Activated CD4-positive, alpha-beta T cell treated with anti-CD3 and anti-CD28 coated beads, Interleukin-2, amount 50 U/mL, for 24 hours (primary cell): Measurements from ENCODE around the gene CLSTN2.

Experiments
- DNase-seq, 2 donors: peaks; one replicate each; pipeline ENCODE4 v3.0.0-alpha.2; 2020; ENCODE audit warnings: low read depth in 1 of 2, low spot score in 1 of 2

The CLSTN2 gene

GRCh38 chr3:140180603-140181002 lies 245.6 kb downstream of the CLSTN2 start:
- DNase-seq: no peak

DNA sequence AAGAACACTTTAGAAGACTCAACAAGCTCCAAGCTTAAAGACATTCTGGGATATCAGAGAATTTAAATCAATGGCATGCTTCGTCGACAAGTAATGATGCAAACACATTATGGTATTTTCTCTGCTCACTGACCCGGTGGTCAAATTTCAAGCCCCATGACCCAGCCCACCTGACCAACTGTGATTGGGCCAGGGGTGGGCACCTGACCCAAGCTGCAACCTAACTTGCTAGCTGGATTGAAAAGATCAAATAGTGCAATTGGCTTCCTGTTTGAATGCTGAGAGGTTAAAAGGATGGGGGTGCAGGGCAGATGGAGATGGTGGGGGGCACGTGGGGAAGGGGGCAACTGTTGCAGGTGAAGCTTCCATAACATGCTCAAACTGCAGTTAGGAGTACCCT lies 250.4 kb downstream of the CLSTN2 start:
- no peak for DNase-seq

DNA sequence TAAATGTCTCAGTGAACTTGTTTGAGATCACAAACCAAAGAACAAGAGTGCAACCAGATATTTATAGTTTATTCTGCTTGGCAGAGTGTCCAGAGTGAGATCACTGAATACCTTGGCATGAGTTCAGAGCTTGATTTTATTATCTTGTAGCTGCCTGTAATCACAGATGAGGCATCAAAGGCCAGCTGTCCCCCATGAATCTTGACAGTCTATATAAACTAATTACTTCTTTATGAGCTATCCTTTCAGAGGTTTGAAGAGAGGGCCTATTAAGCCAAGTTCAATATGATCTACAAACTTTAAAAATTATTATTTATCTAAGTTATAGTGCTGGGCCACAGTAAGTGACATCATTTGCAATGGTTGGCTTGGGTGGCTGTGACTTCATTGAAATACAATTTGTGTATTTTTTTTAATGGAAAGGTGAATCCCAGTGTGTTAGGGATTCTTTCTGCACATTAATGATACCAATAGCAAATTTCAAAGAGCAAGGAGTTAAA lies 251.5 kb downstream of the CLSTN2 start:
- no peak for DNase-seq

GRCh38 chr3:140187028-140187427 lies 252.0 kb downstream of the CLSTN2 start:
- DNase-seq: no peak

DNA sequence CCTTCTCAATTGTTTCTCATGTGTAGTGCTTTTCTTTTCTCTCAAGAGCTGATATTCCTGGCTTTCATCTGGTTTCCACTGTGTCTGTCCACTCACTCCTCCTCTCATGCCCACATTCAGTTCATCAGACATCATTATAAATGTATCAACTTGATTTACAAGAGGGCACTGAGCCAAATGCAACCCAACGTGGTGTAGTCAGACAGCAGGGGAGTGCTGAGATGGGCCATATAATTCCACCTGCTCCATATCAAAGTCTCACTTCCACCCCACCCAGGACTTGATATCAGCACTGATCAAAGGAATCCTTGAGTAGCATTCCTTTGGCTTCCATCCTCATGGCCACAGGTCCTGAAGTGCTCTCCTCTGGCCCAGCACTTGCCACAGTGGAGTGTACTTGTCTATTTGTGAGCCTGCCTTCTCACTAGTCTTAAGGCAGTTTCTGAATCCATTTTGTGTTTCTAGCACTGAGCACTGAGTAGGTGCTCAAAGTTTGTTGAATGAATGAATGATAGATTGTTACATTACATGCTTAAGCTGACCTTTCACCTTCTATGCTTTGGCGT lies 252.8 kb downstream of the CLSTN2 start:
- DNase-seq: no peak

- no peak for DNase-seq
Observed at GRCh38 chr3:140188285-140188684, 253.3 kb downstream of the CLSTN2 start.

DNA sequence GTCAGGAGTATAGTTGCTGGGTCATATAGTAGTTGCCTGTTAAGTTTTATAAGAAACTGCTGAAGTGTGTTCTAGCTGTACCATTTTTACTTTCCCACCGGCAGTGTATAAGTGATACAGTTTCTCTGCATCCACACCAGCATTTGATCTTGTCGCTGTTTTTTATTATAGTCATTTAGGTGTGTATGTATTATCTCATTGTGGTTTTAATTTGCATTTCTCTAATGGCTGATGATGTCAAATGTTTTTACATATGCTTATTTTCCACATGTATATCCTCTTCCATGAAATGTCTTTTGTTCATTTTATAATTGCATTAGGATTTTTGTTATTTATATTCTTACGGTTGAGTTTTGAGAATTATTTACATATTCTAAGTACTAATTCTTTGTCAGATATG lies 254.3 kb downstream of the CLSTN2 start:
- no peak for DNase-seq

- no peak for DNase-seq
Observed at GRCh38 chr3:140189976-140190375, 255.0 kb downstream of the CLSTN2 start.

DNA sequence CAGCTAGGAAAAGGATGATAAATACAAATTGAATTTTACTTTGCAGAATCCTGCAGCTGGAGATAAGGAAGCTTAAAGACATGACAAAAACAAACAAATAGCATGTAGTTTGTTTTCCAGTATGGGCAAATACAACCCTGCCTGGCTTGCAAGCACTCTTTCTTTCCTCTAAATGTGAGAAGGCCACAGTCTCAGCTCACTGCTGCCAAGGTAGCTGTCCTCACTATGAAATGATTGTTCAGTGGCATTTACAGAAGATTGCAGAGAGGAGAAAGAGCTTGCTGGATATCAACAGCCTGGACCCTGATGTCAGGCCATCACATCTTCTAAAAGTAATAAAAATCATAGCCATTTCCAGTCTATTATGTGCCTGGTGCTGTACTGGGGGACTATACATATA lies 262.0 kb downstream of the CLSTN2 start:
- no peak for DNase-seq

GRCh38 chr3:140198242-140198641 lies 263.3 kb downstream of the CLSTN2 start:
- no peak for DNase-seq

DNA sequence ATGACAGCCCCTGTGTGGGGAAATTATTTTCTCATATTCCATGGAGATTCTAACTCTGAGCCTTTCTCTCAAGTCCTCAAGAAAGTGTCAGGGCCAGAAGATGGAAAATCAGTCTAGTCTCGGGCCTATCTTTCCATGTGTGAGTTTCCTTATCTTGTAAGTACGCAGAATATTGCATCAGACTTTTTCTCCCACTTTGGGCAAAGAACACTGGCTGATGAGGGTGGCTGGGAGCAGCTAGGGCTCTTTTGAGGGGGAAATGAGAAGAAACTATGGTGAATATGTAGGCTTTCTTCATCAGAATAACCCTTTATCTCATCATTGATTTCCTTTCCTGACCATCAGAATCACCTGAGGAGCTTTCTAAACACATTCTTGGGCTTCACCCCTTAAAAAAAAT lies 264.0 kb downstream of the CLSTN2 start:
- no peak for DNase-seq

GRCh38 chr3:140199743-140200142 lies 264.8 kb downstream of the CLSTN2 start:
- no peak for DNase-seq

DNA sequence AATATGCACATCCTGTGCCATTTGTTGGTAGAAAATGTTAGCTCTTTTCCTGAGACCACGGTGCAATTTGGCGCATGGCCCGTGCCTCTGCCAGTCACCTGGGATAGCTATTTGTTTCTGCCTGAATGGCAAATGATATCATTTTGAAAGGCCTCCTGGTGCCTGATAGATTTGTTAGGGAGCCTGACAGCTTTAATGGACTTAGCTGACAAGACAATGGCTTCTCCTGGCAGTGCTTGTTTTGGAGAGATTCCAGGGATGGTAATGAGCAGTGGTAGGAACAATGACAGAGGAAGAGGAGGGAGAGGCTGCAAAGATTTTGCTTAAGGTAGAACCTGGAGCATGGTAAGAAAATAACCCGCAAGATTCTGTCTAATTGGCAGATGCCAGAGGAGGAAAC lies 268.5 kb downstream of the CLSTN2 start:
- no peak for DNase-seq

DNA sequence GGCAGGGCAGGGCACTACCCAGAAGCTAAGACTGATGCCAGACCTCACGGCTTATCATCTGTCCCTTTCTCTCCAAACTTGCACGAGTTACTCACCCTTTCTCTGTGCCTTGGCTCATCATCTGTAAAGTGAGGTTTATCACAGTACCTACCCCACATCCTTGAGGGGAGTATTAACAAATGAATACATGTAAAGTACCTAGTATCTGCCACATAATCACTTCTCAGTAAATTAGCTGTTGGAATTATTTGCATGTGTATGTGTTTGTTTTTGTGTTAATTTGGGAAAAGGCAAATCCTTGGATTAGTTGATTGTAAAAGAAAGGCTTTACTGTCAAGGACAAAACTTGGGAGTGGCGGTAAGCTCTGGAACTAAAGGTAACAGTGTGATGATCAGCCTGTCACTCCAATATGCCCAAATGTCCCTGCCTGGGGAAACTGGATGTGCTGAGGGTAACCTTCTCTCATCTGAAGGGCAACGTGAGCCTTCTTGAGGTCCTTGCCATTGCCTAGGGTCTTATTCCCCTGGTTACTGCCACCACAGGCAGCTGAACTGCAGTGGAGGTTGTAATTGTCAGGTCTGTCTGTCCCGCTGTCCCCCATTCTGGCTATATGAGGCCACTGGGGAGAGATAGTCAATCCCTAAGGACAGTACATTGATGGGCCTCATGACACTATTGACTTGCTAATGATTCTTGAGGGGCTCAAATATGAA lies 269.4 kb downstream of the CLSTN2 start:
- DNase-seq: no peak

- no peak for DNase-seq
Observed at GRCh38 chr3:140205598-140205997, 270.6 kb downstream of the CLSTN2 start.

DNA sequence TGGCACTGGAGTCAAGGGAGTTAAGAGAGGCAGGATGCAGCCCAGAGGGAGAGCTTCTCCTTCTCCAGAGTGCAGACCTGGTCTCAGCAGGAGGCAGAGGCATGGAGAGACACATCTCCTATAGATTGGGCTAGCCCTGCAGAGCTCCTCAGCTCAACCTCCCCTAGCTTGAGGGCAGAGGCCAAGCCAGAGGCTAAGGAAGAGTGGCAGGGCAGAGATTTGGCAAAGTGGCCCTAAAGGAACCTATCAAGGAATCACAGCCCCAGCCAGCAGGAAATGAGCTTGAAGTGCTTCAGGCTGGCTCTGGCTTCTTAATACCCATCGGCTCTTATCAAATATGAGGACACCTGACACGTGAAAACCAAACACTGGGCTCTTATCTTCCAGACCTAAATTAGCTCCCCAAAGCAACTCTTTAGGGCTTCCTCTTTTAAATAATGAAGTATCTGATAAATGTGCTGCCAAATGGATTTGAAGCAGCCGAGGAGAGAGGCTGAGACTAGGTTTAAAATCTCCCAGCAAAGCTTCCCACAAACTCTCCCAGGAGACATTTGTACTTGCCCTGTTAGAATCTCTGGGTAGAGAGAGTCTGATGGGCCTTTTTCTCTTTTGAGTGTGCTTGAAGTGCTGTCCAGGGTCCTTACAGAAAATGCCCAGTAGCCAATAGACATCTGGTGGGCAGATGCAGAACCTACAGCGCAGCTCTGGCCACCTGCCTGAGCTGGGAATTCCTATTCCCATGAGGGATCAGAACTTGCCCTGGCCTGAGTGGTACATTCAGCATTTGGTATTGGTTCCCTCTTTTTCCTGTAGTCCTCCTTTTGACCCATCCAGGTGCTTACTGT lies 271.4 kb downstream of the CLSTN2 start:
- no peak for DNase-seq

GRCh38 chr3:140207541-140207940 lies 272.6 kb downstream of the CLSTN2 start:
- DNase-seq: no peak

GRCh38 chr3:140216249-140216648 lies 281.3 kb downstream of the CLSTN2 start:
- DNase-seq: no peak

DNA sequence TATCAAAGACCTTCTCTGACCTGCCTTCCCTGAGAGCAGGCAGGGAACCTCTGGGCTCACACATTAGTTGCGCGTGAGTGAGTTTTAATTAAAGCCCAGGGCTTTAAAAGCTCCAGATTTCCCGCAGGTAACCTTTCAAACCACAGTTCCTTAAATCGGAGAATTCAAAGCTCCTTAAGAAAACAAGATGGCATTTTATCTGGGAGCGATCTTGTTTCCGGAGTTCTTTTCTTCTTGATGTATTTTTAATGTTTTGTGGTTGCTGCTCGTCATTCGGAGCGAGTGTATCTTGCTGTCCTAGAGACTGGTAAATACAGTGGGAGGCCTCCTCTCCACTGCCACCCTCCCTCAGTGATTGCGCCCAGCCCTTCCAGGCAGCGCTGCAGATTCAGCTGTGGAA lies 284.3 kb downstream of the CLSTN2 start:
- no peak for DNase-seq

- no peak for DNase-seq
Observed at GRCh38 chr3:140219923-140220452, 285.0 kb downstream of the CLSTN2 start.

DNA sequence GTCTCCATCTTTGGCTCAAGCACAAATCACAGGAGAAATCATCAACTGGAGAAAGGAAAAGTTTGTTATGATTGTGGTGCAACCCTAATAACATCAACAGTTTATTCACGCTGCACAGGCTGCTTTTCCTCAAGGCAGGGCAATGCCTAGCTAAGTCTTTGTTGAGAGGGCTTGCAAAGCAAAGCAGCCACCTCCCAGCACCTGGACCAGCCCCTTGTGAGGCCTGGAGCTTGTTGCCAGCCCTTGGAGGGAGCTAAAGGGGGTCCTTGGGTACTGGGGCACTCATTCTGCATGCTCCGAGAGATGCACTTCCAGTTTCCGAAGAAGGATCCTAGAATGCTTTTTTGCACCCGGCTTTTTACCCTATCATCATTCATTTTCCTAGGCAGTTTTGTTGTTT lies 288.2 kb downstream of the CLSTN2 start:
- DNase-seq: no peak

DNA sequence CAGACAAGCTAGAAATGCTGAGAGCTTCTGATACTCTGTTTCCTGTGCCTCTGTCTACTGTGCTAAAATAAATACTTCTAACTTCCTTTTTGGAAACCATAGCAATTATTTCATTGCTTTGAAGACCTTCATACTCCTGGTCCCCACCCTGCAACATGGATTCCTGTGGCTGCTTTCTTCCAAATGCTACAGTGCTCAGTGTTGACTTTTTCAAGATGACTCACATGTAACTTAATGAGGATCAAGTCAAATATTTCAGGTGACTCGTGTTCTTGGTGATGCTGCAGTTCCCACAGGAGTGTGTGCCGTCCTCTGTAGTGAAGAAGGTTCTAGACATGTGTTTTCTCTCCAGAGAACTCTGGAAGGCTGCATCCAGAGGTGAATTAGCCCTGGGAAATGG lies 288.6 kb downstream of the CLSTN2 start:
- DNase-seq: no peak
